HCT116 (cell line): ENCODE results near the gene PNPLA5. TPM values are rescaled to one million over a fixed set of nuclear protein-coding genes. Genes with fewer than 3 reads are reported as not detected.

ENCODE experiments used
- ATAC-seq: fragments of 200-7000 bp; cut with Tn5 transposase; 2 replicates; pipeline ENCODE4 v1.9.1; 2020; ENCODE audit warnings: mild to moderate bottlenecking, moderate library complexity
- BruUV-seq: library from RNA; stranded (reverse); fragments of 400-500 nt; replicated peaks from 2 replicates; lab custom pipeline; 2021; lab: Mats Ljungman, UMichigan
- CTCF ChIA-PET: fragments of 300-600 bp; sonication (Branson Sonifier 250); formaldehyde crosslinking; loops from one replicate; lab custom pipeline; 2021; ENCODE audit warnings: antibody characterized with exemption; lab: Charles Lee
- POLR2A ChIA-PET: fragments of 300-600, 350-600 bp; sonication (Branson Sonifier 250); formaldehyde crosslinking; loops from one replicate; lab custom pipeline; 2021; ENCODE audit warnings: antibody characterized with exemption; lab: Charles Lee
- RAD21 ChIA-PET, 2 experiments: fragments of 300-600 bp; sonication (Branson Sonifier 250); formaldehyde crosslinking; loops; one replicate each; lab custom pipeline; 2023; ENCODE audit warnings: low total read pairs in 2 of 2; ENCODE audit not compliant: uncharacterized antibody in 2 of 2, unreplicated experiment in 2 of 2, low non-redundant PET in 1 of 2; lab: Charles Lee
- DNase-seq: peaks from one replicate; pipeline ENCODE4 v3.0.0-alpha.2; 2010; ENCODE audit warnings: low read depth, low spot score
- H2AFZ ChIP-seq: fragments of 200-600 bp; shearing (Covaris generic), sonication (generic); 2 replicates; pipeline ENCODE4 v1.6.1; 2017; ENCODE audit warnings: low read depth, mixed run types, mixed read lengths, antibody characterized with exemption, low read length; ENCODE audit not compliant: poor library complexity, severe bottlenecking
- H3K27ac ChIP-seq: 2 replicates; pipeline ENCODE4 v1.5.1; 2012; ENCODE audit warnings: low read depth, low read length
- H3K27me3 ChIP-seq: fragments of 200-600 bp; sonication (generic); 2 replicates; pipeline ENCODE4 v1.6.1; 2016; ENCODE audit warnings: mixed run types, low read length, mixed read lengths; ENCODE audit not compliant: insufficient read depth
- H3K36me3 ChIP-seq, 2 experiments: fragments of 200-500 bp in 1 of 2; fragments of 200-600 bp in 1 of 2; sonication (Bioruptor generic) in 1 of 2; sonication (generic) in 1 of 2; 2 replicates each; pipeline versions ENCODE4 v1.5.1 to v1.6.1; 2014 to 2016; ENCODE audit warnings: low read length in 2 of 2, inconsistent platforms in 1 of 2, mixed read lengths in 1 of 2, mixed run types in 1 of 2; ENCODE audit not compliant: insufficient read depth in 2 of 2, control insufficient read depth in 1 of 2
- H3K4me1 ChIP-seq, 2 experiments: fragments of 200-600 bp in 1 of 2; sonication (generic) in 1 of 2; 2 replicates each; pipeline versions ENCODE4 v1.5.1 to v1.6.1; 2012 to 2017; ENCODE audit warnings: low read length in 2 of 2, inconsistent platforms in 1 of 2, mild to moderate bottlenecking in 1 of 2, mixed read lengths in 1 of 2, mixed run types in 1 of 2, moderate library complexity in 1 of 2; ENCODE audit not compliant: insufficient read depth in 2 of 2, control insufficient read depth in 1 of 2
- H3K4me2 ChIP-seq: fragments of 200-600 bp; sonication (generic); 2 replicates; pipeline ENCODE4 v1.6.1; 2017; ENCODE audit warnings: mixed run types, low read length, mixed read lengths
- H3K4me3 ChIP-seq, 2 experiments: fragments of 200-600 bp in 1 of 2; sonication (generic) in 1 of 2; replicated peaks in 1 of 2; 2 replicates each; pipeline ENCODE4 v1.5.1; 2011 to 2016; ENCODE audit warnings: low read length in 2 of 2, control low read depth in 1 of 2, low read depth in 1 of 2, mild to moderate bottlenecking in 1 of 2, mixed read lengths in 1 of 2, mixed run types in 1 of 2
- H3K79me2 ChIP-seq: fragments of 200-600 bp; sonication (generic); 2 replicates; pipeline ENCODE4 v1.6.1; 2017; ENCODE audit warnings: mild to moderate bottlenecking, mixed run types, low read length, moderate library complexity, mixed read lengths; ENCODE audit not compliant: insufficient read depth
- H3K9ac ChIP-seq: fragments of 200-600 bp; sonication (generic); 2 replicates; pipeline ENCODE4 v1.6.1; 2016; ENCODE audit warnings: low read length, mixed read lengths
- H3K9me2 ChIP-seq: fragments of 200-600 bp; sonication (generic), shearing (Covaris generic); 2 replicates; pipeline ENCODE4 v1.6.1; 2017; ENCODE audit warnings: mixed run types, mild to moderate bottlenecking, moderate library complexity; ENCODE audit not compliant: insufficient read depth
- H3K9me3 ChIP-seq, 2 experiments: fragments of 200-500 bp in 1 of 2; fragments of 200-600 bp in 1 of 2; sonication (Bioruptor generic) in 1 of 2; sonication (generic) in 1 of 2; 2 replicates each; pipeline ENCODE4 v1.6.1; 2014 to 2017; ENCODE audit warnings: low read length in 2 of 2, mixed read lengths in 2 of 2, inconsistent platforms in 1 of 2, low read depth in 1 of 2, mild to moderate bottlenecking in 1 of 2, mixed run types in 1 of 2, moderate library complexity in 1 of 2; ENCODE audit not compliant: control insufficient read depth in 1 of 2, insufficient read depth in 1 of 2
- H4K20me1 ChIP-seq: fragments of 200-600 bp; sonication (generic), shearing (Covaris generic); 2 replicates; pipeline ENCODE4 v1.6.1; 2017; ENCODE audit warnings: mixed run types, mild to moderate bottlenecking, moderate library complexity; ENCODE audit not compliant: insufficient read depth
- CBX3 ChIP-seq: IDR thresholded peaks from 2 replicates; pipeline ENCODE4 v1.6.1; 2012; ENCODE audit warnings: low read depth
- CEBPB ChIP-seq: IDR thresholded peaks from 2 replicates; pipeline ENCODE4 v1.6.1; 2012; ENCODE audit warnings: low read depth
- EGR1 ChIP-seq: IDR thresholded peaks from 2 replicates; pipeline ENCODE4 v1.6.1; 2012; ENCODE audit warnings: low read depth
- ELF1 ChIP-seq: IDR thresholded peaks from 2 replicates; pipeline ENCODE4 v1.6.1; 2012; ENCODE audit warnings: low read depth, borderline replicate concordance
- EZH2 ChIP-seq: fragments of 200-600 bp; sonication (generic); IDR thresholded peaks from 2 replicates; pipeline ENCODE4 v1.6.1; 2017; ENCODE audit warnings: antibody characterized with exemption, mixed run types
- EZH2phosphoT487 ChIP-seq: fragments of 200-600 bp; IDR thresholded peaks from 2 replicates; pipeline ENCODE4 v1.6.1; 2018; ENCODE audit warnings: antibody characterized with exemption, borderline replicate concordance
- FOSL1 ChIP-seq: IDR thresholded peaks from 2 replicates; pipeline ENCODE4 v1.6.1; 2012; ENCODE audit warnings: low read depth
- JUND ChIP-seq: IDR thresholded peaks from 2 replicates; pipeline ENCODE4 v1.6.1; 2012
- RAD21 ChIP-seq: IDR thresholded peaks from 2 replicates; pipeline ENCODE4 v1.6.1; 2012; ENCODE audit warnings: low read depth, mild to moderate bottlenecking
- SIN3A ChIP-seq: IDR thresholded peaks from 2 replicates; pipeline ENCODE4 v1.6.1; 2012; ENCODE audit warnings: low read depth
- SP1 ChIP-seq: IDR thresholded peaks from 2 replicates; pipeline ENCODE4 v1.6.1; 2012; ENCODE audit warnings: low read depth
- SRF ChIP-seq: IDR thresholded peaks from 2 replicates; pipeline ENCODE4 v1.6.1; 2012; ENCODE audit warnings: low read depth
- TCF7L2 ChIP-seq: IDR thresholded peaks from 2 replicates; pipeline ENCODE4 v1.7.0; 2011; ENCODE audit warnings: borderline replicate concordance, inconsistent platforms; ENCODE audit not compliant: insufficient read depth, insufficient read length; ENCODE audit errors: extremely low read depth
- YY1 ChIP-seq: IDR thresholded peaks from 2 replicates; pipeline ENCODE4 v1.6.1; 2011; ENCODE audit warnings: low read length, low read depth, moderate library complexity, mild to moderate bottlenecking; ENCODE audit not compliant: insufficient replicate concordance; ENCODE audit errors: extremely low read depth
- intact Hi-C: fragments of 100-400 bp; cut with micrococcal nuclease; formaldehyde crosslinking; loops from 2 replicates; pipeline ENCODE4 v1.10.0; 2022
- total RNA-seq: library from RNA; stranded (reverse); gene quantifications from one replicate; pipeline ENCODE4 v1.2.1, GENCODE V29; 2021; ENCODE audit not compliant: unreplicated experiment
- TF ChIP-seq, protein P1 (sequence below): IDR thresholded peaks from 2 replicates; pipeline ENCODE4 v1.6.1; 2012; ENCODE audit warnings: low read depth
- TF ChIP-seq, protein P2 (sequence below), 3 experiments: fragments of 200-600 bp in 1 of 3; sonication (generic) in 1 of 3; IDR thresholded peaks in 2 of 3; conservative IDR thresholded peaks in 1 of 3; 2 replicates each; pipeline ENCODE4 v1.5.1; 2012 to 2017; ENCODE audit warnings: low read depth in 2 of 3, low read length in 2 of 3, antibody characterized with exemption in 1 of 3, borderline replicate concordance in 1 of 3, control low read depth in 1 of 3, mild to moderate bottlenecking in 1 of 3, mixed read lengths in 1 of 3, mixed run types in 1 of 3, moderate library complexity in 1 of 3; ENCODE audit not compliant: insufficient read depth in 1 of 3
- TF ChIP-seq, protein P3 (sequence below): IDR thresholded peaks from 2 replicates; pipeline ENCODE4 v1.6.1; 2012
- TF ChIP-seq, protein P4 (sequence below): IDR thresholded peaks from 2 replicates; pipeline ENCODE4 v1.6.1; 2012

Gene PNPLA5
- total RNA-seq, 1 experiment from 2014 or later, result 2.9 TPM

- Histone ChIP-seq H3K4me3 (no peak overlapping the region), H3K9me3 (no peaks in the 10 kb centered on the region), H2AFZ (no peak overlapping the region), H3K27ac (no peak overlapping the region), H3K27me3 (no peaks in the 10 kb centered on the region), H3K79me2 (no peaks in the 10 kb centered on the region), H4K20me1 (no peaks in the 10 kb centered on the region), H3K36me3 (no peaks in the 10 kb centered on the region), H3K4me1 (peaks cover 0 to 7% of the 10 kb centered on the region in 2 experiments; a peak in 1 of 4 replicates), H3K9ac (no peak overlapping the region), H3K9me2 (no peaks in the 10 kb centered on the region), H3K4me2 (no peak overlapping the region)
- ChIA-PET POLR2A (interaction anchor here (0.8 to 1.3 kb wide), 2 partner anchors 15 to 39 kb away, joined by 4 to 6 read pairs; partner anchors contain the start of gene PNPLA3), CTCF (interaction anchor here (0.7 to 2.9 kb wide), 17 partner anchors 8 to 1060 kb away, joined by 3 to 30 read pairs (median 4); partner anchors contain the start of genes EFCAB6, PNPLA3 and SAMM50), RAD21 (interaction anchor here (0.6 to 1.4 kb wide), 3 partner anchors 61 to 477 kb away, joined by 3 to 5 read pairs (median 4); no protein-coding TSS in a partner anchor)
- ATAC-seq (peak; percentile 79), DNase-seq (no peak)
- BruUV-seq, result no TSS peak
- intact Hi-C loops, result loop anchor here (10.0 kb wide), 2 partner anchors 200 to 740 kb away; no protein-coding TSS in a partner anchor
- TF ChIP-seq EZH2phosphoT487 (no peak), CBX3 (no peak), JUND (no peak), SP1 (no peak), YY1 (peak; percentile 12), SIN3A (no peak), ELF1 (no peak), FOSL1 (no peak), EZH2 (no peak), RAD21 (peak; percentile 51), CEBPB (no peak), SRF (no peak), TCF7L2 (no peak), EGR1 (no peak)
- TF ChIP-seq, protein P1, sequence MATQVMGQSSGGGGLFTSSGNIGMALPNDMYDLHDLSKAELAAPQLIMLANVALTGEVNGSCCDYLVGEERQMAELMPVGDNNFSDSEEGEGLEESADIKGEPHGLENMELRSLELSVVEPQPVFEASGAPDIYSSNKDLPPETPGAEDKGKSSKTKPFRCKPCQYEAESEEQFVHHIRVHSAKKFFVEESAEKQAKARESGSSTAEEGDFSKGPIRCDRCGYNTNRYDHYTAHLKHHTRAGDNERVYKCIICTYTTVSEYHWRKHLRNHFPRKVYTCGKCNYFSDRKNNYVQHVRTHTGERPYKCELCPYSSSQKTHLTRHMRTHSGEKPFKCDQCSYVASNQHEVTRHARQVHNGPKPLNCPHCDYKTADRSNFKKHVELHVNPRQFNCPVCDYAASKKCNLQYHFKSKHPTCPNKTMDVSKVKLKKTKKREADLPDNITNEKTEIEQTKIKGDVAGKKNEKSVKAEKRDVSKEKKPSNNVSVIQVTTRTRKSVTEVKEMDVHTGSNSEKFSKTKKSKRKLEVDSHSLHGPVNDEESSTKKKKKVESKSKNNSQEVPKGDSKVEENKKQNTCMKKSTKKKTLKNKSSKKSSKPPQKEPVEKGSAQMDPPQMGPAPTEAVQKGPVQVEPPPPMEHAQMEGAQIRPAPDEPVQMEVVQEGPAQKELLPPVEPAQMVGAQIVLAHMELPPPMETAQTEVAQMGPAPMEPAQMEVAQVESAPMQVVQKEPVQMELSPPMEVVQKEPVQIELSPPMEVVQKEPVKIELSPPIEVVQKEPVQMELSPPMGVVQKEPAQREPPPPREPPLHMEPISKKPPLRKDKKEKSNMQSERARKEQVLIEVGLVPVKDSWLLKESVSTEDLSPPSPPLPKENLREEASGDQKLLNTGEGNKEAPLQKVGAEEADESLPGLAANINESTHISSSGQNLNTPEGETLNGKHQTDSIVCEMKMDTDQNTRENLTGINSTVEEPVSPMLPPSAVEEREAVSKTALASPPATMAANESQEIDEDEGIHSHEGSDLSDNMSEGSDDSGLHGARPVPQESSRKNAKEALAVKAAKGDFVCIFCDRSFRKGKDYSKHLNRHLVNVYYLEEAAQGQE, result no peak
- TF ChIP-seq, protein P2, sequence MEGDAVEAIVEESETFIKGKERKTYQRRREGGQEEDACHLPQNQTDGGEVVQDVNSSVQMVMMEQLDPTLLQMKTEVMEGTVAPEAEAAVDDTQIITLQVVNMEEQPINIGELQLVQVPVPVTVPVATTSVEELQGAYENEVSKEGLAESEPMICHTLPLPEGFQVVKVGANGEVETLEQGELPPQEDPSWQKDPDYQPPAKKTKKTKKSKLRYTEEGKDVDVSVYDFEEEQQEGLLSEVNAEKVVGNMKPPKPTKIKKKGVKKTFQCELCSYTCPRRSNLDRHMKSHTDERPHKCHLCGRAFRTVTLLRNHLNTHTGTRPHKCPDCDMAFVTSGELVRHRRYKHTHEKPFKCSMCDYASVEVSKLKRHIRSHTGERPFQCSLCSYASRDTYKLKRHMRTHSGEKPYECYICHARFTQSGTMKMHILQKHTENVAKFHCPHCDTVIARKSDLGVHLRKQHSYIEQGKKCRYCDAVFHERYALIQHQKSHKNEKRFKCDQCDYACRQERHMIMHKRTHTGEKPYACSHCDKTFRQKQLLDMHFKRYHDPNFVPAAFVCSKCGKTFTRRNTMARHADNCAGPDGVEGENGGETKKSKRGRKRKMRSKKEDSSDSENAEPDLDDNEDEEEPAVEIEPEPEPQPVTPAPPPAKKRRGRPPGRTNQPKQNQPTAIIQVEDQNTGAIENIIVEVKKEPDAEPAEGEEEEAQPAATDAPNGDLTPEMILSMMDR (IDR thresholded peaks at IDR 0.05 in 2 of 3, conservative IDR thresholded peaks at IDR 0.05 in 1 of 3; ENCODE audit: borderline replicate concordance in 1 of 3, insufficient read depth in 1 of 3, low read depth in 2 of 3, low read length in 2 of 3), result peak; percentile 47 to 97 (median 85); a peak in 5 of 6 replicates
- TF ChIP-seq, protein P3, sequence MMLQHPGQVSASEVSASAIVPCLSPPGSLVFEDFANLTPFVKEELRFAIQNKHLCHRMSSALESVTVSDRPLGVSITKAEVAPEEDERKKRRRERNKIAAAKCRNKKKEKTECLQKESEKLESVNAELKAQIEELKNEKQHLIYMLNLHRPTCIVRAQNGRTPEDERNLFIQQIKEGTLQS, result no peak
- TF ChIP-seq, protein P4, sequence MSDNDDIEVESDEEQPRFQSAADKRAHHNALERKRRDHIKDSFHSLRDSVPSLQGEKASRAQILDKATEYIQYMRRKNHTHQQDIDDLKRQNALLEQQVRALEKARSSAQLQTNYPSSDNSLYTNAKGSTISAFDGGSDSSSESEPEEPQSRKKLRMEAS, result no peak
Measured at GRCh38 chr22:43884600-43885318, 7.1 kb downstream of the PNPLA5 start.
